GM04503 (cell line): ENCODE results near the gene ASB15.
A peak's percentile ranks its signal among the peaks of the same experiment; 100 is the strongest.

Experiments
- DNase-seq: peaks from one replicate; pipeline ENCODE4 v3.0.0-alpha.2; 2012; ENCODE audit warnings: low read depth

The ASB15 gene

GRCh38 chr7:123635551-123636359 lies 34.1 kb downstream of the ASB15 start:
- DNase-seq = no peak

DNA sequence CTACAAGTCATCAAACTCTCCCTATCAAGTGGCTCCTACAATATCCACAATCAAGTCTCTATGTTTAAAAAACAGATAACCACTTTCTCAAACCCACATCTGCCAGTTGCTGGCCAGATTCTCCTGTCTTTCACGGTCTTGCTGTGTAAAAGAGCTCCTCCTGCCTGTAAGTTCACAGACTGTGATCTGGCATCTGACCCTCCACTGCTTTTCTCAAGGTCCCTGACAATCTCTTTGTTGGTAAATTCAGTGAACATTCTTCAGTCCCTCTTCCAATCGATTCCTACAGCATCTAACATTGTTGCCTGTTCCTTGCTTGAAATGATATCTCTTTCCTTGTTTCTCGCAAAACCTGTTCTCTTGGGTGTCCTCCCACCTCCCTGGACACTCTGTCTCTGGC lies 35.6 kb downstream of the ASB15 start:
- no peak for DNase-seq

DNA sequence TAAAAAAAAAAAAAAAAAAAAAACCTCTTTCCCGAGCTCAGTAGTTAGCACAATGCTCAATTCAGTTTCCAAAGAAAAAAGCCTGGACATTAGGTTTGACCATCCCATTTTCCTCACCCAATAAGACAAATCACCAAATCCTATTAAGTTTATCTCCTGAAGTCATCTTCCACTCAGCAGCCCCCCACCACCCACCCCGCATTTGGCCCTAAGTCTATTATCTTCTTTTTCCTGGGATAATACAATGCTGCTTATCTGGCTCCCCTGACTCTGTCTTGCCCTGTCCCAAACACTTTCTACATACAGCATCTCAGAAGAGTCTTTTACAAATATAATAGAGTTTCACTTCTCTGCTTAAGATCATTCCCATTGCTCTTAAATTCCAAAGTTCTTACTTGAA lies 36.3 kb downstream of the ASB15 start:
- no peak for DNase-seq

DNA sequence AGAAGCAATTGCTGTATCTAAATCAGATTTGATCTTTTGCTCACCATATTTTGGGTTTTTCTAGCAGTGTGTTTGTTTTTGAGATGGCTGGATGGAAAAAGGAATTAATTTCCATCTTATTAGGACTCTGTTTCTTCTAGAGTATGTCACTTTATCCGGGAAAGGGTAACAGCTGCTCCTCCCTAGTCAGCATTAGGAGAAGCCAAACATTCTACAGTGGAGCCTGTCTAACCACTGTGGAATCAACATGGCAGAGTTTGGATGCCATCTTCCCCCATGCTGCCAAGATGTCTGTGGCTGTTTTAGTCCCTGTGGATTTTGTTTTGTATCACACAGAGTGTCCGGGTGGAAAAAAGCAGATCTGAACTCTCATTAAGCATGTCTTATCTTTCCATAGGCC lies 38.0 kb downstream of the ASB15 start:
- no peak for DNase-seq

DNA sequence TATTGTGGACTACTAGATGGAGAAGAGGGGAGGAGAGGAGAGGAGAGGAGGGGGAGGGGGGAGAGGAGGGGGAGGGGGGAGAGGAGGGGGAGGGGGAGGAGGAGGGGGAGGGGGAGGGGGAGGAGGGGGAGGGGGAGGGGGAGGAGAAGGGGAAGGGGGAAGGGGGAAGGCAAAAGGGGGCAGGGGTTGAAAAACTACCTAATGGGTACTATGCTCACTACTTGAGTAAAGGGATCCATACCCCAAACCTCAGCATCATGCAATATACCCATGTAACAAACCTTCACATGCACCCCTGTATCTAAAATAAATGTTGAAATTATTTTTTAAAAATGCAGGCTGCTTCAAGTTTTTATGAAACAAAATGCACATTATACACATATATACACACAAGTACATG lies 39.0 kb downstream of the ASB15 start:
- no peak for DNase-seq

GRCh38 chr7:123641901-123642300 lies 40.3 kb downstream of the ASB15 start:
- DNase-seq = no peak

DNA sequence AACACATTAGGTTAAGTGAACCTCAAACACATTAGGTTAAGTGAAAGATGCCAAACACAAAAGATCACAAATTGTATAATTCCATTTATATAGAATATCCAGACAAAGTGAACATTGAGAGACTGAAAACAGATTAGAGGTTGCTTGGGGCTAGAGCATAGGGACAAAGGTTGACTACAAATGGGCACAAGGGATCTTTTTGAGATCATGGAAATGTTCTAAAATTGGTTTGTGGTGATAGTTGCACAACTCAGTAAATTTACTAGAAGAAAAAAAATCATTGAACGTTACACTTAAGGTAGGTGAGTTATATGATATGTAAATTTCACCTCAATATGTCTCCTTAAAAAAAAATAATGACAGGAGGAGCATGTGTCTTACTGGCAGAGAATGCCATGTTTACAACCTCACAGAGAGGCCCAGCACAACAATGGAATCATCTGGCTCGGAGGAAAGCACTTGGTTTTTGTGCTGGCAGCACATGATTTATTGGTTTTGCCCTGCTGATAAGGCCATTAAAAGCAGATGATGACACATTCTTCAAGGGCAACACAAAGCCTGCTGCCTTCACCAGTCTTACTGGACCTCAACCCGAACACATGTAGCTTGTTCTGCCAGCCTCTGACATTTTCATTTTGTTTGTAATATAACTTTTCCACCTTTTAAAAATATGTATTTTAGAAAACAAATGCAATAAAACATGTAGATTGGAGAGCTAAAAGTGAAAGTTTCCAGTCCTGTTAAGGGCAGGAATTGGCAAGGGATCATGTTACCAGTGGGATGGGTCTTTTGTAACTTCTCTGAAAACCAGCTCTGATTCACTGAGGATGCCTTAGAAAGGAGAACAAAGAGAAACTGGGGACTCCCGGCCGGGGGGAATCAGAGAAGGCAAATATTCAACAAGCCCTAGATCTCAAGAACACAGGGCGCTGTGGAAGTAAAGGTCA lies 42.1 kb downstream of the ASB15 start:
- peak; percentile 7 for DNase-seq

DNA sequence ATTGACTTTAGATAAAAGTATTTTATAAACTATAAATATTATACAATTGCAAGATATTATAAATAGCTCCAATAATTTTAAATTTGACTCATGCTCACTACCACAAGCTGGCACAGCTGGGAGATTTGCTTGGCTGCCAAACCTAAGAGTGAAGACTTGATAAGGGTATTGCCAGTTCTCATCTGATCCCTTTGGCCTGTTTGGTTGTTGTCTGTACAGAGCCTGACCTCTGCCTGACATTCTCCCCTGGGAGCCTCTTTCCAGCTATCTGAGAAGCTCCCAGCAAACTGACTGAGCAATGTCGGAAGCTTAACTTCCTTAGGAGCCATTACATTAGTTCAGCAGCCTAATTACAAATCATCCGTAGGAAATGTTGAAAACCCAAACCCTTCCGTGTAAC lies 43.9 kb downstream of the ASB15 start:
- DNase-seq = no peak

DNA sequence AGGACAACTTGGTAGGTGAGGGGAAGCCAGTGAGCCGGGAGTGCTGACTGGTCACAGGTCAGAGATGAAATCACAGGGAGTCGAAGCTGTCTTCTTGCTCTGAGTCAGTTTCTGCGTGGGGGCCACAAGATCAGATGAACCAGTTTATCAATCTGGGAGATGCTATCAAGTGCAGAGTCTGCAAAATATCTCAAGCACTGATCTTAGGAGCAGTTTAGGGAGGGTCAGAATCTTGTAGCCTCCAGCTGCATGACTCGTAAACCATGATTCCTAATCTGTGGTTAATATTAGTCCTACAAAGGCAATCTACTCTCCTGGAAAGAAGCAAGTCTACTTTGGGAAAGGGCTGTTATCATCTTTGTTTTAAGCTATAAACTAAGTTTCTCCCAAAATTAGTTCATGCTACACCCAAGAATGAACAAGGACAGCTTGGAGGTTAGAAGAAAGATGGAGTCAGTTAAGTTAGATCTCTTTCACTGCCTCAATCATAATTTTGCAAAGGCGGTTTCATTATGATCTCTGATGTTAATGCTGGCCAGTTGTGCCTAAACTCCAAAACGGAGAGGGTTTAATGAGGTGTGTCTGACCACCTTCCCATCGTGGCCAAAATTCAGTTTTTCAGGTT lies 45.6 kb downstream of the ASB15 start:
- DNase-seq = no peak

DNA sequence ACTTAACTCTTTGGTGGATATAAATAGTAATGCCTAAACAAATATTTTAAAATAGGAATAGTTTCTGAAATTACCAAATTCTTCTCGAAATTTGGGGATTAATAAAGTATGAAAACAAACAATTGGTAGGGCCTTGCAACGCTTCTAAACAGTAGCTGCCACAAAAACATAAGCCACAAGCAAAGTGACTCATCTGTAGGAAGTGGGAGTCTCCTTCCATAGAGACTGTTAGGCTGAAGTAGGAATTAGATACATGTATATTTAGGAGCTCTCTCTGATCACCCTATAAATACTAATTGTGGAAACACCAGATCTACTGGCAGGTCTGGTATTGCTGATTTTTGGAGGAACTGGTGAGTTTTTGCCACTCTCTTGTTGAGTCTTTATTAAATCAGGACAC lies 48.3 kb downstream of the ASB15 start:
- DNase-seq = no peak

DNA sequence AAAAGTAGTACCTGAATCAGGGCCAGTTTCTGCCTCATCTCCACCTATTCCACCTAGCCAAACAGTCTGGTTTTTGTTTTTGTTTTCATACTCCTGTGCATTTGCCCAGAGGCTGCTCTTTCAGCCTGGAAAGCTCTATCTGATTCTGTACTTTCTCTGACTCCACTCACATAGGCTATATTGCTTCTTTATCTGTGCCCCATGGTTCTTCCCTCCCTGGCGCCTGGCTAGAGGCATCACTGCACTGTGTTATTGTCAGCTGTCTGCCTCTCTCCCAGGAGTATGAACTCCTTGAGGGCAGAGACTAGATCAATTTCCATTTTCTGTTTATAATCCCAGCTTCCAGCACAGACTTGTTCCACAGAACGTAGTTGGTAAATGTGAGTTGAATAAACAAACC lies 49.0 kb downstream of the ASB15 start:
- DNase-seq = no peak

DNA sequence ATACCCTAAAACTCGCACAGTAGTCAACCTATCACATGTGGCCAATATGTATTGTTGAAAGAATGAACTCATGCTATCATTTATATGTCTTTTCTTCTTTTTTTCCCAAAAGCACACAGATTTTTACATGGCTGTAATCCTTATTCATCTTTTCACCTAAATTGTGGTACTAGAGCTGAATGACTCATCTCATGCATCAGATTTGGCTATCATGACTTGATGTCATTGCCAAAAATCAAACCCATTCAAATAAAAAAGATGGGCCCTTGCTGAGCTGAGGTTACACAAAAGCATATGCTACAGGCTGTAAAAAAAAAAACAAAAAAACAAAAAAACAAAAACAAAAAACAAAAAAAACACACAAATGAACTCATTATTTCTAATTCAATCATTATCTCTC lies 50.8 kb downstream of the ASB15 start:
- DNase-seq = no peak

- no peak for DNase-seq
Measured at GRCh38 chr7:123653162-123653561, 51.5 kb downstream of the ASB15 start.

DNA sequence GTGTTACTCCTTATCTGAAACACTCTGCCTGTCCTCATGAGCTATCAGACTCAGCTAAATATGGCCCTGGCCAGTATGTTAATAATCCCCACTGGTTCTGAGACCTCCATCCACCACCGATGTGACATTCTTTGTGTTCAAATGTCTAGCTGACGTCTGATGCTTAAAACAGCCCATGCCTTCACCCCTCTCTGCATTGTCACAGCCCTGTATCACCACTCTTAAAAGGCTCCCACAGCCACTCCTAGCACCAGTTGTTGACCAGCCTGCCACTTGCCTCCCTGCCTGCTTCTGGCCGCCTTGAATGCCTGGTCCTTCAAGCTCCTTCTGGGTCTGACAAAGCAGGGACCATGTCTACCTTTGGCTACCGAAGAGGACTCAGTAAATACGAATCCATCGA lies 54.0 kb downstream of the ASB15 start, which contains the start of gene LMOD2:
Gene LMOD2 (plus strand): TSS at position 253 of the 400 bp plus-strand sequence. CDS start 98 bp downstream, at position 351.
- no peak for DNase-seq

- DNase-seq = no peak
Measured at GRCh38 chr7:123656544-123657303, 55.1 kb downstream of the ASB15 start.

- no peak for DNase-seq
Measured at GRCh38 chr7:123657304-123657685, 55.7 kb downstream of the ASB15 start.

GRCh38 chr7:123658023-123658422 lies 56.4 kb downstream of the ASB15 start:
- DNase-seq = no peak

- DNase-seq = no peak
Measured at GRCh38 chr7:123660514-123661354, 59.1 kb downstream of the ASB15 start.

DNA sequence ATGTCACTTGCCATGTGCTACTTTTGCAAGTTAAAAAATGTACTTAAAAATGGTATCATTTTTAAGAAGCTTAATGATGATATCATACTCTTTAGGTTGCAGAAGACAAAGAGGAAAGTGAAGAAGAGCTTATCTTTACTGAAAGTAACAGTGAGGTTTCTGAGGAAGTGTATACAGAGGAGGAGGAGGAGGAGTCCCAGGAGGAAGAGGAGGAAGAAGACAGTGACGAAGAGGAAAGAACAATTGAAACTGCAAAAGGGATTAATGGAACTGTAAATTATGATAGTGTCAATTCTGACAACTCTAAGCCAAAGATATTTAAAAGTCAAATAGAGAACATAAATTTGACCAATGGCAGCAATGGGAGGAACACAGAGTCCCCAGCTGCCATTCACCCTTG lies 60.1 kb downstream of the ASB15 start:
- DNase-seq = no peak

GRCh38 chr7:123662293-123662692 lies 60.7 kb downstream of the ASB15 start:
- DNase-seq = no peak

DNA sequence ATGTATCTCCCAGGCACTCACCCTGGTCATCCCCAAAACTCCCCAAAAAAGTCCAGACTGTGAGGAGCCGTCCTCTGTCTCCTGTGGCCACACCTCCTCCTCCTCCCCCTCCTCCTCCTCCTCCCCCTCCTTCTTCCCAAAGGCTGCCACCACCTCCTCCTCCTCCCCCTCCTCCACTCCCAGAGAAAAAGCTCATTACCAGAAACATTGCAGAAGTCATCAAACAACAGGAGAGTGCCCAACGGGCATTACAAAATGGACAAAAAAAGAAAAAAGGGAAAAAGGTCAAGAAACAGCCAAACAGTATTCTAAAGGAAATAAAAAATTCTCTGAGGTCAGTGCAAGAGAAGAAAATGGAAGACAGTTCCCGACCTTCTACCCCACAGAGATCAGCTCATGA lies 61.1 kb downstream of the ASB15 start:
- DNase-seq = no peak
